IgD-negative memory B cell (primary cell): Measurements from ENCODE around the gene EFNA2. TPM values are rescaled to one million over a fixed set of nuclear protein-coding genes. Genes with fewer than 3 reads are reported as not detected.

ENCODE experiments used
- H3K27ac Mint-ChIP-seq, 3 donors: one replicate each; pipeline ENCODE4 v1.8.0; 2020 to 2022; ENCODE audit warnings: mild to moderate bottlenecking in 3 of 3, mixed read lengths in 3 of 3, moderate library complexity in 1 of 3
- H3K27me3 Mint-ChIP-seq: one replicate; pipeline ENCODE4 v1.8.0; 2021; ENCODE audit warnings: mixed read lengths
- H3K36me3 Mint-ChIP-seq: one replicate; pipeline ENCODE4 v1.8.0; 2020; ENCODE audit warnings: mild to moderate bottlenecking, mixed read lengths
- H3K4me1 Mint-ChIP-seq, 3 donors: one replicate each; pipeline ENCODE4 v1.8.0; 2020 to 2022; ENCODE audit warnings: mixed read lengths in 3 of 3, mild to moderate bottlenecking in 1 of 3
- H3K4me3 Mint-ChIP-seq, 4 donors: one replicate each; pipeline ENCODE4 v1.8.0; 2020 to 2022; ENCODE audit warnings: mild to moderate bottlenecking in 4 of 4, mixed read lengths in 4 of 4, moderate library complexity in 3 of 4
- H3K9me3 Mint-ChIP-seq, 3 donors: one replicate each; pipeline ENCODE4 v1.8.0; 2020 to 2021; ENCODE audit warnings: mixed read lengths in 3 of 3, mild to moderate bottlenecking in 1 of 3
- polyA plus RNA-seq: library from polyadenylated mRNA; unstranded; fragments of 300-500 nt; fragmentation: Illumina TruSeq; gene quantifications from one replicate; pipeline ENCODE4 v1.2.3, GENCODE V29; 2021

Gene EFNA2
- polyA plus RNA-seq, 1 donor from 2014 or later = not detected

DNA sequence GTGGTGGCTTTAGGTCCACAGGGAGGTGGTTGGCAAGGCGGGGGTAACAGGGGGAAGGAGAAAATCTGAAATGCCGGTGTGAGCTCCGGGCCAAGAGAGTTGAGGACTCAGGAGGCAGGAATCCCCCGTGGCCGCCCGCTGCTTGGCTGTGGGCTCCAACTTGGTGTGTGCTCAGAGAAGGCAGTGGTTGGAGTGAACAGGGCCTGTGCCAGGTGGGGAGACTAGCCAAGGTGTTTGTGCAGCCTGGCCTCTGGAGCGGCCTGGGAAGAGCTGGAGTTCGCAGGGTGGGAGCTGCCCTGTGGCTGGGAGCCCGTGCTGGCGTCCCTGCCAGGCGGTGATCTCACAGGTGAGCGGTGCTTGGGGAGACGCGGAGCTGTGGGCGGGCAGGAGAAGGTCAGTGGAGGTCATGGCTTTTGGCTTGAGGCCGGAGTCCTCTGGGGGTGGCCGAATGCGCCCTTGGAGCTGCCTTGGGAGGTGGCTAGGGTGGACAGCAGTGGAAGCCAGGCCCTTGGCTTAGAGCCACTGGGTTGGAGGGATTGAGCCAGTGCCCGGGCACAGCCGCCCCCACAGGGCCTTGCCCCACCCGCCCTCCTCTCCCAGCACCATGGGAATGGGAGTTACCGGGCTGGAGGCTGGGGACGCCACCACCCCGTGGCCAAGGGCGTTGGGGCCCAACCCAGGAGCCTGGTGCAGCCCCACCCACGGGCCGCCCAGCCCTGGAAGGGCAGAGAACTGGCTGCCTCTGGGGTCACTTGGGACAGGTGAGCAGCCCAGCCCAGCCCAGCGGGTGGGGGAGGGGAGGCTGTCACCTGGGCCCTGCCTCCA, 23.7 kb upstream of the EFNA2 start:
- peak overlapping the region; percentile 95 to 100 (median 99) for H3K27ac Mint-ChIP-seq
- H3K36me3 Mint-ChIP-seq = peaks cover 3% of the 10 kb centered on the region
- peaks cover 38 to 44% (median 41%) of the 10 kb centered on the region in 3 donors for H3K4me1 Mint-ChIP-seq
- H3K4me3 Mint-ChIP-seq = peak overlapping the region; percentile 78 to 99 (median 96)
- no peaks in the 10 kb centered on the region for H3K9me3 Mint-ChIP-seq
- peaks cover 1% of the 10 kb centered on the region for H3K27me3 Mint-ChIP-seq

DNA sequence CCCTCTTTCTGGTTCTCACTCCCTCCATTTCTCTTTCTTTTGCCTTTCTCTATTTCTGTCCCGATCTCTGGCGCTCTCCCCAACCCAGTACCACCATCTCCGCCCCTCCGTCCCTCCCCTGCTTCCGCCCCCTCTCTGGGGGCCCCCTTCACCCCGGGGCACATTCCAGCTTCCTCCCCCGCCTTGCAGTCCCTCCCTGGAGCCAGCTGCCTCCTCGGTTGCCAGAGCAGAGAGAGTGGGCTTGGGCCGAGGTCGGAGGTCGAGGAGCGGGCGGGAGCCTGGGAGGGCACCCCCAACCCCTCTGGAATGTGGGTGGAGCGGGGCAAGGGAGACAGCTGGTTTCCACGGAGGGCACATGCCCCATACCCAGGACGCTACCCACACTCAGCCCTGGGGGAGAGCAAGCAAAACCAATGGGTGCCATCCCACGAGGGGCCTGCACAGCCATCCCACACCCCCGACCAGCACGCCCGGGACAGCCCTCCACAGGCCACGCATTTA, 23.0 kb upstream of the EFNA2 start:
- H3K9me3 Mint-ChIP-seq = no peaks in the 10 kb centered on the region
- peak overlapping the region; percentile 95 to 99 (median 99) for H3K27ac Mint-ChIP-seq
- H3K4me3 Mint-ChIP-seq = peak overlapping the region; percentile 78 to 89 (median 82)
- peaks cover 36 to 40% (median 40%) of the 10 kb centered on the region in 3 donors for H3K4me1 Mint-ChIP-seq
- H3K36me3 Mint-ChIP-seq = peaks cover under 1% of the 10 kb centered on the region
- H3K27me3 Mint-ChIP-seq = peaks cover 1% of the 10 kb centered on the region

DNA sequence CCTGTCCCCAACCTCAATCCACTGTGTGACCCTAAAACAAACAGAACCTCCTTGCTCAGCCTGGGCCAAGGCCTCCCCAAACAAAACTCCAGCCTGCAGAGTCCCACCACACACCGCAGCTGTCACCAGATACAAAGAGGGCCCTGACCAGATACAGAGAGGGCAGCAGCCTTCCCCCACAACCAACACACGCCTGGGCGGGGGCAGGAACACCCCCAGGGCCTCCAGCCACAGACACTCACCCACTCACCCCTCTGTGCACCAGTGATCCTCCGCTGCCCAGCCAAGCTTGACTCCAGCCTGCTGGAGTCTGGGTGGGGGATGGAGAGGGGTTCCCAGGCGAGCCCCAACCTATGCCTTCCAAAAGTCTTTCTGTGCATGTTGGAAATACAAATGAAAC, 22.5 kb upstream of the EFNA2 start:
- peaks cover 34 to 37% (median 35%) of the 10 kb centered on the region in 3 donors for H3K4me1 Mint-ChIP-seq
- no peaks in the 10 kb centered on the region for H3K36me3 Mint-ChIP-seq

DNA sequence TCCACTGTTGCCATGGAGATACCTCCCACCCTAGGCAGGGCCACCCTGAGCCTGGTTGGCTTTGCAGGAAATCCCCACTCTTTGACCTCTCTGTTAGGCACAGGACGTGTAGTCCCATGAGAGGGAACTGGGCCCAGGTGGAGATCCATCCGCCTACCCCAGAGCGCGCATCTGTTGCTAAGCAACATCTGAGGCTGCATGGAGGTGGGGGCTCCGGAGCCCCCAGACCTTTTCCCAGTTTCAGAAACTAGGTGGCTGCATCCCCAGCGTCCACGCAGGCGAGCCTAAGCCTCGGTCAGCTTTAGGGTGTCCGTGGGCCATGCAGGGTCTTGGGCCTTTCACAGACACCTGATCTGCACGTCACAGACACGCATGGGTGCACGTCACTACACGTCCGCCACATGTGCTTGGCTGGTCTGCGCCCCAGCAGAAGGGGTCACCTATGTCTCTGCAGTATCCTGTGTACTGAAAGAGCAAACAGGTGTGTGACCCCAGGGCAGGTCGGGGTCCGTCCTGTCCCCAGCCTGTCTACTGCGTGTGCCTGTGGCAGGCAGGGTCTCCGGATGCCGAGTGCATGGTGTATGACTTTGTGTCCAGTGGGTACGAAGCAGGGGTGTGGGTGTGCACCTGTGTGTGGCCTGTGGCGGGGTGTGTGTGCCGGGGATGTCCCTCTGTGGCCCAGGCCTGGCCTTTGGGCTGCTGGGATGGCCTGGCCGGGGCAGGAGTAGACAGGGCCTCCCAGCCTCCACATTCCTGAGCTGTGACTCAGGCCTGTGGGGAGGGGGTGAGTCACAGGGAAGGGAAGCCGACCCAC, 20.7 kb upstream of the EFNA2 start:
- H3K36me3 Mint-ChIP-seq = no peaks in the 10 kb centered on the region
- peaks cover 1% of the 10 kb centered on the region for H3K27me3 Mint-ChIP-seq
- peak overlapping the region; percentile 78 to 92 (median 87) for H3K4me3 Mint-ChIP-seq
- no peaks in the 10 kb centered on the region for H3K9me3 Mint-ChIP-seq
- peaks cover 27 to 38% (median 34%) of the 10 kb centered on the region in 3 donors for H3K4me1 Mint-ChIP-seq
- H3K27ac Mint-ChIP-seq = peak overlapping the region; percentile 95 to 99 (median 99)

More for the DNA sequence above, 22.5 kb upstream of the EFNA2 start:
- H3K27ac Mint-ChIP-seq = peak overlapping the region; percentile 95 to 99 (median 99)
- H3K27me3 Mint-ChIP-seq = peaks cover 1% of the 10 kb centered on the region
- peak overlapping the region; percentile 78 to 89 (median 82) for H3K4me3 Mint-ChIP-seq
- H3K9me3 Mint-ChIP-seq = no peaks in the 10 kb centered on the region

DNA sequence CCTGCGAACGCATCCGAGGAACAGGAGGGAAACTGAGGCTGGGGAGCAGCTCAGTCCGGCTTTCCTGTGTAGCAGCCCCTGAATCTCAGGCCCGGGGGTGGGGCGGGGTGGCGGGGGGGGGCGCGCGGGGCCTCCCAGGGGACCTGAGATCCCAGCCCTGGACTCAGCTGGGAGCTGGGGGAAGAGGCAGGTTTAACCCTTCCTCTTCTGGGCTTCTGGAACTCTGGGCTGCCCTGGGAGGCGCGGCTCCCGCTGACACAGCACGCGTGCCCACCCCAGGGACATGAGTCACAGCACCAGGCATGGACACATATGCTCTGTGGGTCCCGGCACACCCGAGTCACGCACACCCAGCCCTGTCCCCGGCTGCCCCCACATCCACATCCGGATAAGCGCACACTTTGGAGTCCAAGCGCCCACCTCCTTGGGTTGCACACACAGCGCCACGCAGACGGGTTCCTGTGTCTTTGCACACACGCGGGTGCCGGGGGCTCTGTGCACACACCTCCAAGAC, 20.0 kb upstream of the EFNA2 start:
- Mint-ChIP-seq H3K4me3 (peak overlapping the region; percentile 78 to 92 (median 88)), H3K27ac (peak overlapping the region; percentile 95 to 99 (median 99)), H3K4me1 (peaks cover 33 to 41% (median 38%) of the 10 kb centered on the region in 3 donors), H3K27me3 (peaks cover 1% of the 10 kb centered on the region), H3K9me3 (no peaks in the 10 kb centered on the region), H3K36me3 (no peaks in the 10 kb centered on the region)

DNA sequence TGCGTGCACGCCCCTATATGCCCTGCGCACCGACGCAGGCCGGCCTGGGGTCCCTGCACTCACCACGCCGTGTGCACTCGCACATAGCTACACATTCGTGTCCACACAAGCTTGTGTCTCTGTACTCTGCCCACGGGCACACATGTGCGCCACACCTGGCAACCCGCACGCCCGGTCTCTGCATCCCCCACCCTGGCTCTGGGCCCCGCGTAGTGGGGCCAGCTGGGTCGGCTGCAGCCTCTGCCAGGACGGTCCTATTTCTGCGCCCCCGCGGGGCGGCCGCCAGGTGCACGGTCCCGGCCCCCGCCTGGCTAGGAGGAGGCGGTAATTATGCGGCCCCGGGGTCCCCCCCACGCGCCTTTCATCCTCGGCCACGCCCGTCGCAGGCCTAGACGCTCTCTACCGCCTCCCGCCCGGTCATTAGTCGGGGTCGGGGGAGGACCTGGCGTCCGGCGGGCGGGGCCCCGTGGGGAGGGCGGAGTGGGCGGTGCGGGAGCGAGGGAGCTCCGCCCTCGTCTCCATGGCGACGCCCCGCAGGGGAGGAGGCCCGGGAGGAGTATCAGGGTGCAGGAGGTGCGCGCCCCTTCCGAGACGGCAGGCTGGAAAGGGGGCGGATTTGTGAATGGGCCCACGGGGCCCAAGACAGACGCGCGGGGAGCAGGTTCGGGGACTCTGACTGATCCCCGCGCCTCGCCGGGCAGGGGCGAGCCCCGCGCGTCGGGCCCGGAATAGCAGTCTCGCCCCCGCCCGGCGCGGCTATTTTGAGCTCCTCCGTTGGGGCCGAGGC, 19.4 kb upstream of the EFNA2 start:
- H3K4me1 Mint-ChIP-seq = peaks cover 36 to 46% (median 41%) of the 10 kb centered on the region in 3 donors
- peaks cover 2% of the 10 kb centered on the region for H3K36me3 Mint-ChIP-seq
- H3K27me3 Mint-ChIP-seq = peaks cover 1% of the 10 kb centered on the region
- peak overlapping the region; percentile 95 to 99 (median 99) for H3K27ac Mint-ChIP-seq
- H3K9me3 Mint-ChIP-seq = no peaks in the 10 kb centered on the region
- peak overlapping the region; percentile 78 to 91 (median 86) for H3K4me3 Mint-ChIP-seq

DNA sequence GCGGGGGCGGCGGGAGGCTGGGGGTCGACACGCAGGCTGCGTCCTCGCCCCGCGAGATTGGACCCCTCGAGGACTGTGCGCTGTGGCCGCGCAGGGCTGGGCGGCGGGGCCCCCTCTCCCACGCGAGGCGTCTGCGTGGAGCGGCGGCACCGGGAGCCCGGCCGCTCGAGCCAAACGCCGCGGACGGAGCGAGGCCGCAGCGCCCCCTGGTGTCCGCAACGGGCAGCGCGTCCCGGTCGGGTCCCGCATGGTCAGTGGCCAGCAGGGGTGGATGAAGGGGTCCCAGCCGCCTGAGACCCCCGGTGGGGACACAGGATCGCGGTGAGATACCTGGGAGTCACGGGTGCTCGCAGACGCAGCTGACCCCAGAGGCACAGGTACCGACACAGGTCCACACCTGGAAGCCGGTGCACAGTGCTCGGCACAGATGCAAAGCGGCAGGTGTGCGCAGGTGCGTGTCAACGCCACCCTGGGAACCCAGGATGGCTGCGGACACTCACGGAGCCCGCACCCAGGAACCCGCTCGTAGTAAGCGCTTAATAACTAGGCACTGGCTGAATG, 18.7 kb upstream of the EFNA2 start:
- H3K4me3 Mint-ChIP-seq = peak overlapping the region; percentile 81 to 91 (median 82)
- H3K27me3 Mint-ChIP-seq = peaks cover 1% of the 10 kb centered on the region
- H3K27ac Mint-ChIP-seq = peak overlapping the region; percentile 59 to 99 (median 95)
- no peaks in the 10 kb centered on the region for H3K9me3 Mint-ChIP-seq
- peaks cover 2% of the 10 kb centered on the region for H3K36me3 Mint-ChIP-seq
- H3K4me1 Mint-ChIP-seq = peaks cover 32 to 43% (median 37%) of the 10 kb centered on the region in 3 donors

DNA sequence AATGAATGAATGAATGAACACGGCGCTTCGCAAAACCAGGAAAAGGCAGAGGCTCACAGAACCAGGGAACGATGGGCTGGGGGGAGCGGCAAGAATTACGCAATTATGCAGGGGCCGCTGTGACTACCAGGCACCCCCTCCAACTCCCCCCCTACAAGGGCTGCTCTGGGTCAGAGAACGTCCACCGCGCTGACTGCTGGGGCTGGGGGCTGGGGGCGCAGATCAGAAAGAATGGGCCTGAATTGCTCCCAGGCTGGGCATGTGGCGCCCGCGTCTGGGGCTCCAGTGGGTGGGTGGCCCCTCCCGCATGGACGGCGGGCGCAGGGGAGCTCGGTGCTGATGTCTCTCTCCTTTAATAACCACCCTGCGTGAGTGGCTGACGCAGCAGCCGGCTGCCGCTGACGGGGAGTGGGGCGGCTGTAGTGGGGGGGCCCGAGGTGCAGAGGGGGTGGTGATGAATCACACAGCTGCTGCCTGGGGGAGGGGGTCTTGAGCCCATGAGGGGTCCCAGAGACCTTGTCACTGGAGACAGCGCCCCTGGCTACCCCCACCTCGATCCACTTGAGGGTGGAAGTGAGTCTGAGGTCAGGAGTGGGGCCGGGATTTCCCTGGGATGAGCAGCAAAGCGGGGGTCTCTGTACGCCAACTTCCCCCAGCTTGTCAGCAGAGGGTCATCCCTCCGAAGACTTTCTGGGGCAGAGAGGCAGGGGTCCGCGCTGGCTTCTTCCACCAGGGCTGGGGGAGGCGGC, 18.0 kb upstream of the EFNA2 start:
- Mint-ChIP-seq H3K27ac (peak overlapping the region; percentile 64 to 95 (median 80)), H3K4me3 (peak overlapping the region; percentile 67 to 97 (median 88)), H3K36me3 (peaks cover 2% of the 10 kb centered on the region), H3K9me3 (no peaks in the 10 kb centered on the region), H3K4me1 (peaks cover 36 to 48% (median 41%) of the 10 kb centered on the region in 3 donors), H3K27me3 (peaks cover 1% of the 10 kb centered on the region)

DNA sequence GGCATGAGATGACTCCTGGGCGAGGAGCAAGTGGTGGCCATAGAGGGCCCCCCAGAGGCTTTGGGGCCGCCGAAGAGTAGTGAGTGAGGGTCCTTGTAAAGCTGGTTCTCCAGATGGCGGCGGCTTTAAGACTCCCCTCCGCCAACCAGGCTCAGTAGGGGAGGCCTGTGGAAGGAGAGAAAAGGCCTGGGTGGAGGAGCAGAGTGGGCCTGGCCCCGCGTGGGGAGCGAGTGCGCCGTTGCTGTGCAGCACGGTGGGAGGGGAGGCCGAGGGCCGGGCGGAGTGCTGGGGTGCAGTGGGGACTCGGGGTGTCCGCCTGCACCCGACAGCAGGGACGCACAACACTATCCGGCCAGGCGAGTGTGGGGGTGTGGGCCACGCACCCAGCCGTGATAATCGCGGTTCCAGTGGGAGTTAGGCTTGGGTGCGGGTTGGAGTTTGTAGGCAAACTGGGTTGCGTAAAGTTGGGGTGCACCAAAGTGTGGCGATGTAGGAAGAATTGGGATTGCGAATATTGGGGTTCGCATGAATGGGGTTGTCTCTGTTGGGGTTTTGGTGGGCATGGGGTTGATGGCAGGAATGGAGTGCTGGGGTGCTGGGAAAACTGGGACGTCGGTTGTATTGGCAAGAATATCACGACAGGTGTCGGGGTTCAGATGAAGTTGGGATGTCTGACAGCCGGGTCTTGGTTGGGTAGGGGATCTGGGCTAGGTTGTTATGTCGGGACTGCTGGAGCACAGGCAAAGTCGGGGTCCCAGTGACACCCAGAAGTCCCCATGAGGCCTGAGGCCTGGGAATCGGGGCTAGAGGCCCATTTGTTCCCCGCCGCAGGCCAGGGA, 17.2 kb upstream of the EFNA2 start:
- Mint-ChIP-seq H3K27ac (peak overlapping the region; percentile 93 to 95 (median 94)), H3K27me3 (no peaks in the 10 kb centered on the region), H3K4me3 (peak overlapping the region; percentile 75 to 97 (median 90)), H3K36me3 (peaks cover 5% of the 10 kb centered on the region), H3K4me1 (peaks cover 32 to 46% (median 41%) of the 10 kb centered on the region in 3 donors), H3K9me3 (no peaks in the 10 kb centered on the region)

DNA sequence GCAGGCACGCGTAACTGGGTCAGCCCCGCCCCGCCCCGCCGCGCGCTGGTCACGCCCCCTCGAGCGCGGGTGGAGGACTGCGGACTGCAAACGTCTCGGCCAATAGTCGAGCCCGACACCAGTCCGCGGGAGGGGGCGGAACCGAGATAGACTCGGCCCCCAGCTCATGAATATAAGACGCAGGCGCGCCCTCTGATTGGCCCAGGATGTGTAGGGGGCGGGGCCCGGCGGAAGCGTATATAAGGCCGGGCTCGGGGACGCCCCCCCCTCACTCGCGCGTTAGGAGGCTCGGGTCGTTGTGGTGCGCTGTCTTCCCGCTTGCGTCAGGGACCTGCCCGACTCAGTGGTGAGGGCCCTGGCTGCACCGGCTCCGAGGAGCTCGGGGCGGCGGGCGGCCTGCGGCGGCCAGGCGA, 16.6 kb upstream of the EFNA2 start, which contains the start of gene CIRBP:
Gene CIRBP, plus strand, starts transcription at position 268 of the 413 bp plus-strand sequence. CDS start 1,602 bp downstream, outside the sequence.
- Mint-ChIP-seq H3K4me3 (peak within 1 kb of the TSS; percentile 84 to 97 (median 94)), H3K27me3 (no peaks in the 10 kb centered on the region), H3K4me1 (peaks cover 37 to 51% (median 43%) of the 10 kb centered on the region in 3 donors), H3K9me3 (no peaks in the 10 kb centered on the region), H3K27ac (peak within 1 kb of the TSS; percentile 93 to 95 (median 95)), H3K36me3 (peaks cover 5% of the 10 kb centered on the region)

DNA sequence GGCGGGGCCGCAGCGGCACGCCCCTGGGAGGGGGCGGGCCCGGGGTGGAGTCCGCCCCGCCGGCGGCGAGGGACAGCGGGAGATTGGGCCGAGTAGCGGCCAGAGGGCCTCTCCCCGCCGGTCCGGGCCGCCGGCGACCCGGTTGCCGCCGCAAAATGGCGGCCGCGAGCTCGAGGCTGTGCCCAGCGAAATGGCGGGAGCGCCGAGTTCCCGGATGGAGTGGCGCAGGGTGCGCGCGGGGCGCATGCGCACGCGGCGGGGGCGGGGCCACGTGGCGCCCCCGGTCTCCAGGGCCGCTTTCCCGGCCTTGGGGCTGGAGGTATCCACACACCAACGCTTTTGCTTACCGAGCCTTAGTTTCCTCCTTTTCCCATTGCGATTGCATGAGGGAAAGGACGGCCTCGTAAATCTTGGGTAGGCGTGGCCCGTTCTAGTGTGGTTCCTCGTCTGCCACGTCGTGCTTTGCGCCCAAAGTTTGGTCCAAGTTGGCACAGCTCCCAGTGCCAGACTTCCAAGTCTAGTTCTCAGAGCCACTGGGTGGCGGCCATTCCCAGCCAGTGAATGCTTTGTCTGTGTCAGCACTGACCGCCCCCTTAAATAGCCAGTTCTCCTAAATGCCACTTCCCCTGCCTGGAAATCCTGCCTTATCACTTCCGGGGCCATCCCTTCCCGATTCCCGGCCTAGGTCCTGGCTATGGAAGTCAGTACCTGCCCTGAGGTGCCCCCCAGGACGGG, 16.0 kb upstream of the EFNA2 start:
- H3K4me3 Mint-ChIP-seq = peak overlapping the region; percentile 84 to 97 (median 92)
- H3K27me3 Mint-ChIP-seq = no peaks in the 10 kb centered on the region
- no peaks in the 10 kb centered on the region for H3K9me3 Mint-ChIP-seq
- H3K4me1 Mint-ChIP-seq = peaks cover 34 to 46% (median 41%) of the 10 kb centered on the region in 3 donors
- peaks cover 5% of the 10 kb centered on the region for H3K36me3 Mint-ChIP-seq
- peak overlapping the region; percentile 93 to 95 (median 95) for H3K27ac Mint-ChIP-seq
